IPS-20b (cell line): ENCODE data around the gene ITPK1.

Experiments used
- H3K27ac ChIP-seq: one replicate; pipeline ENCODE4 v1.5.1; 2013; ENCODE audit warnings: low read length
- H3K27me3 ChIP-seq: 2 replicates; pipeline ENCODE4 v1.6.1; 2013; ENCODE audit warnings: mild to moderate bottlenecking, low read length, inconsistent platforms; ENCODE audit not compliant: insufficient read depth
- H3K36me3 ChIP-seq: 2 replicates; pipeline ENCODE4 v1.6.1; 2013; ENCODE audit warnings: low read depth, mild to moderate bottlenecking, inconsistent platforms, low read length, moderate library complexity; ENCODE audit not compliant: insufficient read depth
- H3K4me1 ChIP-seq: 2 replicates; pipeline ENCODE4 v1.6.1; 2013; ENCODE audit warnings: mild to moderate bottlenecking, control low read depth, inconsistent platforms, low read length, moderate library complexity; ENCODE audit not compliant: insufficient read depth
- H3K4me3 ChIP-seq: 2 replicates; pipeline ENCODE4 v1.5.1; 2013; ENCODE audit warnings: mild to moderate bottlenecking, low read length, inconsistent platforms
- H3K9ac ChIP-seq: 2 replicates; pipeline ENCODE4 v1.6.1; 2013; ENCODE audit warnings: low read depth, mild to moderate bottlenecking, inconsistent platforms, low read length, moderate library complexity
- H3K9me3 ChIP-seq: 2 replicates; pipeline ENCODE4 v1.6.1; 2013; ENCODE audit warnings: mild to moderate bottlenecking, low read depth, low read length, inconsistent platforms; ENCODE audit not compliant: insufficient read depth

ITPK1 gene

DNA sequence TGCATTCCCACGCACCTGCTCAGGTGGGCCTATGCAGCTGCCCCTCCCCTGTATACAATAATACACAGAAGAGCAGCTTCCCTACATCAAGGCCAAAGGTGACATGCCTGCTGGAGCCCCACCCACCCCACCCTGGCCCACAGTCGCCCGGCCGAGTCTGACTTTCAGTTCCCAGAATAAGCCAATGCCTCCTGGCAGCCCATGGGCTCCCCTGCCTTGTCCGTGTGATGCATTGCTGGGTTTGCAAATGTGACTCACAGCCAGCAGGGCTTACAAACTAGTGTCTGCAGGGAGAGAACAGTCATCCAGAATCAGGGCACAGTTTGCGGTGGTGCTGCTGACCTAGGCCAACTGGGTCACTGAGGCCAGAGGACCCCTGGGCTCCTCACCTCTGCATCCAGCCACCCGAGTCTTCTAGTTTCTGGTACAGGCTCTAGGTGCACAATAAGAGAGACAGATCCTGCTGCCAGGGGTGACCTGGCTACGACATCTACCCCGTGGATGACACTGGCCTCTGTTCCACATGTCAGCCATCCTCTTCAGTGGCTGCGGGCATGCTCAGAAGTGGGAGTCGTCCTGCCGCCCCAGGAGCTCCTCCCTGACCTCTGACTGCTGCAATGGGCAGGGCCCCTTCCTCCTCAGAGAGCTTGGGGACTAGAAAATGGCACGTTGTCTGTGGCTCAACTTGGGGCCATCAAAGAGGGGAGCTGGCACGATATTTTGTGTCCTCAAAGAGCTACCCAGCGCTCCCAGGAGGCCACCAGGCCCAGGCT is 108.3 kb downstream of the ITPK1 start:
- Histone ChIP-seq H3K9ac (no peak overlapping the region), H3K4me3 (no peak overlapping the region), H3K36me3 (0 out of 2 replicates have a peak, but pooled peaks cover 5% of the 10 kb centered on the region), H3K27ac (no peak overlapping the region), H3K9me3 (no peaks in the 10 kb centered on the region), H3K4me1 (0 out of 2 replicates have a peak, but pooled peaks cover 4% of the 10 kb centered on the region), H3K27me3 (no peaks in the 10 kb centered on the region)

DNA sequence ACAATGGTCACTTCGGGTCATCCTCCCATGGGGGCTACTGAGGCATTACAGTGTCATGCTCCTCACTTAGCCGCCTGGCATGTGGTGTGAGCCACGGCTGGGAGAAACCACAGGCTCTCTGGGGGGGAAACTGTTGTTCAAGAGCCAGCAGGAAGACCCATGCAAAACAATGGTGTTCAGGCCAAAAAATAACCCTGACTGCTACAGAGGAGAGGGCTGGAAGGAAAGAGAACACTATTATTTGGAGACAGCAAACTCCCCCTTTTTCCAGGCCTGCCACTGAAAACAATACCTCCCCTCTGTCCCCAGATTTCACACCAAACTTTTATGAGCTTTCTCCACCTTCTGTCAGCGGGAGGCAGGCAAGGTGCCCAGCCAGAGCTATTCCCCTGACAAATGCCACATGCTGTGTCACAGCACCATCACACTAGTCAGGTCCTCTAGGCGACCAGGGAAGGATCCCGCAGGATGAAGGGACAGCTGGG is 109.1 kb downstream of the ITPK1 start:
- Histone ChIP-seq H3K4me3 (no peak overlapping the region), H3K27me3 (no peaks in the 10 kb centered on the region), H3K9me3 (no peaks in the 10 kb centered on the region), H3K36me3 (0 out of 2 replicates have a peak, but pooled peaks cover 5% of the 10 kb centered on the region), H3K9ac (no peak overlapping the region), H3K4me1 (0 out of 2 replicates have a peak, but pooled peaks cover 4% of the 10 kb centered on the region), H3K27ac (no peak overlapping the region)

DNA sequence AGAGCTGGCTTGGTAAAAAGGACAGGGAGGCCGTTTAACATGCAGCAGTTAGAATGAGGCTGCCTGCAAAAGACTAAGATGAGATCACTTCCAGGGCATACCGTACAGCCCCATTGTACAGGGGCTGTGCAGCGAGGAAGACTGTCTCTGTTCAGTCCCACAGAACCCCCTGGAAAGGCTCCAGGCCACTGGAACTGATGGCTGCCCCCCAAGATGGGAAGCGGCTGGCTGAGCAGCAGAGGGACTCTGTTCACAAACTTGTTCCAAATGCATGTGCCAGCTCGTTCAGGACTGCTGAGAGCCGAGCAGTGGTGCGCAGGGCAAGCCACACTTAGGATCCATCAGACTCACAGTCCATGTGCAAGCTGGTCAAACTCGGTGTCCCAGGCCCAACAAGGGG is 109.9 kb downstream of the ITPK1 start:
- H3K9ac ChIP-seq, result no peak overlapping the region
- no peak overlapping the region for H3K27ac ChIP-seq
- H3K4me1 ChIP-seq, result 0 out of 2 replicates have a peak, but pooled peaks cover 4% of the 10 kb centered on the region
- H3K4me3 ChIP-seq, result no peak overlapping the region
- H3K9me3 ChIP-seq, result no peaks in the 10 kb centered on the region
- H3K36me3 ChIP-seq, result 0 out of 2 replicates have a peak, but pooled peaks cover 5% of the 10 kb centered on the region
- H3K27me3 ChIP-seq, result no peaks in the 10 kb centered on the region

DNA sequence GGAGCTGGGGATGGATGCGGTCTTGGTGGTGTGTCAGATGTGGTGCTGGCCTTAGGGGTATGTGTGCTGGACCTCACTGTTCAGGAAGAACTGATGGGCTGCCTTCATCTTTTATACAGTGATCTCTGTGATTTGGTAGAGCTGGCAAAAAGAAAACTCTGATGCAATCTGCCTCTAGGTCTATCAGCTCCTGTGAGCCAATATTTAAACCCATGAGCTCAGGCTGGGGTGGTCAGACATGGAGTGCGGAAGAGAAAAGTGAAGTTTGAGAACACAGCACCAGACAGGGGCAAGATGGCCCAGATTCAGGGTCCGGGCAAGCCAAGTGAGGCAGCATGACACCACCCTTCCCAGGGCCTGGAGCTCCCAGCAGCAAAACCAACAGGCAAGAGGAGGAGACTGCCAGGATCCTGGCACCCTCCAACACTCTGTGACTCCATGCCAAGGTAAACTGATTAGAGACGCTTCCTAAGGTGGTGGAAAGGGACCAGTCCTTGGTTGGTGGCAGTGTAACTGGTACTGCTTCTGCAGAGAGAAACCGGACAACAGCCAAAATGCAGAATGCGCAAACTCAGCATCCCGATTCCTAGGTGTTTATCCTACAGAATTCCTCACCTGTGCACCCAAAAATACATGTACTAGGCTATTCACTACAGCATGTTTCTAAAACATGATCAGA is 110.5 kb downstream of the ITPK1 start:
- no peaks in the 10 kb centered on the region for H3K27me3 ChIP-seq
- no peaks in the 10 kb centered on the region for H3K9me3 ChIP-seq
- 0 out of 2 replicates have a peak, but pooled peaks cover 4% of the 10 kb centered on the region for H3K4me1 ChIP-seq
- 0 out of 2 replicates have a peak, but pooled peaks cover 5% of the 10 kb centered on the region for H3K36me3 ChIP-seq
- H3K27ac ChIP-seq, result no peak overlapping the region
- no peak overlapping the region for H3K4me3 ChIP-seq
- no peak overlapping the region for H3K9ac ChIP-seq

DNA sequence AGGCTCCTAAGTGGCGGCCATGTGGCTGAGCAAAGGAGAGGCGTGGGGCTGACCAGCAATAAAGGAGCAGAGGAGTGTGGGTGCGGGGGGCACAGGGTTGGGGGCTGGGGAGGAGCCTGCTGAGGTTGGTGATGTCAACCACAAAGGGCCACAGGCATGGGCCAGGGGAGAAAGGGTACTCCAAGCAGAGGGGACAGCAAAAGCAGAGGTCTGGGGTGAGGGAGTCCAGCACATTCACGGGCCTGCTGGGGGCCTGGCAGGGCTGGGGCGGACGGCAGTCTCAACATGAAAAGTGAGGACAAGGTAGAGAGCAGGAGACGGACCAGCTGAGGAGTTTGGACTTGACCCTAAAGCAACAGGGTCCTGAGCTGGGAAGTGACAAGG is 111.0 kb downstream of the ITPK1 start:
- Histone ChIP-seq H3K9me3 (no peaks in the 10 kb centered on the region), H3K4me1 (0 out of 2 replicates have a peak, but pooled peaks cover 4% of the 10 kb centered on the region), H3K27ac (no peak overlapping the region), H3K27me3 (no peaks in the 10 kb centered on the region), H3K4me3 (no peak overlapping the region), H3K36me3 (0 out of 2 replicates have a peak, but pooled peaks cover 5% of the 10 kb centered on the region), H3K9ac (no peak overlapping the region)

DNA sequence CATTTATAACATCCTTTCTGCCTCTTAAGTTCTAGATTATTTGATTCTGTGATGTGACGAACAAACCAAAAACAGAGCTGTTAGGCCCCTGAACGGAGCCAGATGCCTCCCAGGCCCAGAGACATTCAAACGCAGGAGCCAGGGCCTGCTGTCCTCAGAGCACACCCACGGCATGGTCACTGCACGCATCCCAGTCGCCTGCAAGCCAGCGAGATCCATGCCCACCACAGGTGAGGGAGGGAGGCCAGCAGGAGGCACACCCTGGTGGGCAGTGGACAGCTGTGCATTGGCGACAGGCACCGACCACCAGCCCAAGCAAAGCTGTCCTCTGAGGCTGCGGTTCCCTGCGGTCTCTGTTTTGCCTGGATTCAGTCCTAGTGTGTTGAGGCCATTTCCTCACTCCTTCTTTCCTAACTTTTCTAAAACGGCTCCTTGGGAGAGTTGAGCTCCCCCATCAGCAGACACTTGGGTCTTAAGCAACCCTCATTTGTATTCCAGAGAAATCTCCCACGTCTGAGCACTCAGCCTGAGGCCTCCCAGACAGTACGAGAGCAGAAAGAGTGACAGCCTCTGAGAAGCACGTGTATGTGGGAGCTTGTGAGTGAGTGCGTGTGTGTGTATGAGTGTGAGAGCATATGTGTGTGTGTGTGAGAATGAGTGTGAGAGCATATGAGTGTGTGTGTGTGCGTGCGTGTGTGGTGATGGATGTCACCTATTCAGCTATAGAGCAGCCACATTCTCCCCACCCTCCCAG is 111.6 kb downstream of the ITPK1 start:
- Histone ChIP-seq H3K4me1 (0 out of 2 replicates have a peak, but pooled peaks cover 4% of the 10 kb centered on the region), H3K36me3 (0 out of 2 replicates have a peak, but pooled peaks cover 5% of the 10 kb centered on the region), H3K9ac (no peak overlapping the region), H3K4me3 (no peak overlapping the region), H3K27me3 (no peaks in the 10 kb centered on the region), H3K9me3 (no peaks in the 10 kb centered on the region), H3K27ac (no peak overlapping the region)

DNA sequence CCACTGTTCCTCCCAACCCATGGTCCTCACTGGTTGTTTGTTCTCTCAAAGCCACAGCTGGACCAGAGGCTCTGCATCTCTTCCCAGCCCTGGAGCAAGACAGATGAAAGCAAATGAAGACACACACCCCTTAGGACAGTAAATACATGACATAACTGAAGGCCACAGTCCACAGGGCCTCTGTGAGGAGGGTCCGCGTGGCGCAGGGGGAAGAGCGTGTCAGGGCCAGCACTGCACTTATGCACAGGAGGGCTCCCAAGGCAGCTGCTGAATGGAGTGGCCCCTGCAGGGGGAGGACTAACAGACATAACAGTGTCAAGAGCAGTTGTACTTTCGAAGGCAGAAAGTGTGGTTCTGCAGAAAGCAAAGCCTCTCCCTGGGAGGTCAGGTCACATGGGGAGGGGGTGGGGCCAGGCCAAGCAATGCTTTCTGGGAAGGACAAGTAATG is 112.8 kb downstream of the ITPK1 start:
- no peak overlapping the region for H3K27ac ChIP-seq
- H3K9ac ChIP-seq, result no peak overlapping the region
- no peaks in the 10 kb centered on the region for H3K27me3 ChIP-seq

DNA sequence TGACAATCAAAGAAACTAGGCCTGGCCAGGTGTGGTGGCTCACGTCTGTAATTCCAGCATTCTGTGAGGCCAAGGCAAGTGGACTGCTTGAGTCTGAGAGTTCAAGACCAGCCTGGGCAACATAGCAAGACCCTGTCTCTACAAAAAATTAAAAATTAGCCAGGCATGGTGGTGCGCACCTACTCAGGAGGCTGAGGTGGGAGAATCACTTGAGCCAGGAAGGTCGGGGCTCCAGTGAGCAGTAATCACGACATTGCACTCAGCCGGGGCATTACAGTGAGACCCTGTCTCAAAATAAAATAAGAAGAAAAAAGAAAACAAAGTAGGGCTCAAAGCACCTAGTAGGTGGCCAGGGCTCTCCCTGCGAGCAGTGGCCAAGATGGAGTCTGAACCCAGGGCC is 113.7 kb downstream of the ITPK1 start:
- Histone ChIP-seq H3K4me1 (0 out of 2 replicates have a peak, but pooled peaks cover 4% of the 10 kb centered on the region), H3K36me3 (no peaks in the 10 kb centered on the region; the same call in 1 of the 2 replicates), H3K27me3 (no peaks in the 10 kb centered on the region), H3K4me3 (no peak overlapping the region), H3K27ac (no peak overlapping the region), H3K9me3 (no peaks in the 10 kb centered on the region), H3K9ac (no peak overlapping the region)

More for the DNA sequence above, 112.8 kb downstream of the ITPK1 start:
- Histone ChIP-seq H3K36me3 (0 out of 2 replicates have a peak, but pooled peaks cover under 1% of the 10 kb centered on the region), H3K9me3 (no peaks in the 10 kb centered on the region), H3K4me3 (no peak overlapping the region), H3K4me1 (0 out of 2 replicates have a peak, but pooled peaks cover 4% of the 10 kb centered on the region)

DNA sequence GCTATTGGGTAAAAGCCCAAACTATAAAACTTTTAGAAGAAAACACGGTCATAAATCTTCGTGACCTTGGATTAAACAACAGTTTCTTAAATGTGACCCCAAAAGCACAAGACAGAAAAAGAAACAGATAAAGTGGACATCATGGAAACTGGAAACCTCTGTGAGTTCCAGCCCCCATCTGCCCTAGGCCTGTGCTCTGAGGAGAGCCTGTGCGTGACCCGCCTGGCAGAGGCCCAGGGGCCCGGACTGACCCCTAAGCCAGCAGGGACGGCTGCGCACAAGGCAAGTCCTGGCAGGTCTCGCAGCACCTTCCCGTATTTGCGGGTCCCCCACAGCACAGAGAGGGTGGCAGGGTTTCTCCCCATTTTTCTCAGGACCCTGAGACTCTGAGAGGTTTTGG is 116.8 kb downstream of the ITPK1 start:
- Histone ChIP-seq H3K4me1 (no peaks in the 10 kb centered on the region), H3K36me3 (peaks cover under 1% of the 10 kb centered on the region; the same call in 1 of the 2 replicates), H3K27ac (no peak overlapping the region), H3K9me3 (no peaks in the 10 kb centered on the region), H3K4me3 (no peak overlapping the region), H3K9ac (no peak overlapping the region), H3K27me3 (no peaks in the 10 kb centered on the region)

DNA sequence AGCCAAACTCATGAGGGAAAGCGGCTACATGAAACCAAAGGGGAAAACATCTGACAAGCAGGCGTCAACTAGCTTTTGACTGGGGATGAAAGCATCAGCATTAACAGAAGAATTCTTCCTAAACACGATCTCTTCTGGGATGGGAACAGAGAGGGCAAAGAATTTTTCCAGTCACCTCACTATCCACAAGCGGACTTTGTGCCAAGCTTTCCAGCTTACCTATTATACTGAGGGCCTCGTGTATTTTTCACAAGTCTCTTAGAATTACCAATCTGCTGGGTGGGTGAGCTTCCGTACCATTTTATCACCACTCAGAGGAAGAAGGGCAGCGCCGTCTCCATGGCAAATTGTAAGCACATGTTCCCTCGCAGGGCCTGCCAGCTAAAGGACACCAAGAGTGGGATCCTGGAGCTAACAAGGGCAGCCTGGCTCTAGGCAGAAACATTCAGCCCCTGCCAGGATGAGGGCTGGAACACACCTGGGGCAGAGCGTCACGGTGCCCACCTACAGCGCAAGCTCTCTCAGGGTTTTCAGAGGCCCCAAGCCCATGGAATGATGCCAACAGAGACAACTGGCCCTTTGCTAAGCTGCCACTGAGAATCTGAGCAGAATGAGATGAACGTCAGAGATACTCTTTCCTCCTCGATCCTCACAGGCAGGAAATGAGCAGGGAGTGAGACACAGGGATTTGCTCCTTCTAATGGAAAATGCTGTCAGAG is 118.2 kb downstream of the ITPK1 start:
- peaks cover 15% of the 10 kb centered on the region; the same call in 1 of the 2 replicates for H3K36me3 ChIP-seq

More for the DNA sequence above, 118.2 kb downstream of the ITPK1 start:
- Histone ChIP-seq H3K9ac (no peak overlapping the region), H3K27me3 (no peaks in the 10 kb centered on the region), H3K4me1 (no peaks in the 10 kb centered on the region), H3K27ac (no peak overlapping the region), H3K4me3 (no peak overlapping the region), H3K9me3 (no peaks in the 10 kb centered on the region)
